Measurements from ENCODE around the gene AKNA. TPM values are rescaled to one million over a fixed set of nuclear protein-coding genes. Genes with fewer than 3 reads are reported as not detected.

AKNA gene
- total and polyA plus RNA-seq, 7 donors, result 9.9 to 81.6 (median 16.9) TPM

DNA sequence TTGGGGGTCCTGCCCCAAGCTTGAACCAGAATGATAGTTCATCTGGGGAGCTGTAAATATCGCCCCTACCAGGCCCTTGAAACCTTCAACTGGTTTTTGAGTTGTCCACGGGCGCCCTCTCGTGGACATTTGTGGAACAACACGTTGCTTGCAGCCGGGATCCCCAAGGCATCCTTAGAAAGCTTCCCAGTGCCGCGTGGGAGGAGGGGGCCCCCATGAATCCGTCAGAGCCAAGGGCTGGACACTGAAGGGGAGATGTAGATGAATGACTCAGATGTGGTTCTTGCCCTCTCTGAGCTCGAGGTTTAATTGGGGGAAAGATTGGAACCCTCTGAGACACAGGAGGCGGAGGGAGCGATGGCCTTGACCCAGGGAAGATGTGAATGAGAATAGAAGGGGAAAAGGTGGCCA is 96.7 kb downstream of the AKNA start:
- intact Hi-C loops (cut with DNase I), result no loop called here
- H3K36me3 ChIP-seq, result peaks cover 0 to 28% (median 0%) of the 10 kb centered on the region in 4 donors
- H3K27me3 ChIP-seq, result no peaks in the 10 kb centered on the region
- TF ChIP-seq CTCF (IDR thresholded peaks at IDR 0.05), result peak; percentile 69 to 98 (median 90)
- TF ChIP-seq POLR2AphosphoS5 (IDR thresholded peaks at IDR 0.05), result no peak
- TF ChIP-seq EP300 (IDR thresholded peaks at IDR 0.05), result no peak
- H3K9me3 ChIP-seq, result peaks cover 0 to 4% (median 1%) of the 10 kb centered on the region in 4 donors
- H3K27ac ChIP-seq, result no peak overlapping the region
- 17 to 19% methylated on average over 12 of the region's 12 CpGs for WGBS, 2 donors
- DNase-seq, result peak; percentile 86
- H3K4me1 ChIP-seq, result peaks cover 0 to 12% (median 3%) of the 10 kb centered on the region in 4 donors
- H3K4me3 ChIP-seq, result no peak overlapping the region

- Histone ChIP-seq H3K9me3 (peaks cover 0 to 4% (median 1%) of the 10 kb centered on the region in 4 donors), H3K27ac (no peak overlapping the region), H3K27me3 (no peaks in the 10 kb centered on the region), H3K4me1 (peaks cover 0 to 12% (median 3%) of the 10 kb centered on the region in 4 donors), H3K36me3 (peaks cover 0 to 23% (median 0%) of the 10 kb centered on the region in 4 donors), H3K4me3 (no peak overlapping the region)
- TF ChIP-seq CTCF (IDR thresholded peaks at IDR 0.05) (no peak), POLR2AphosphoS5 (IDR thresholded peaks at IDR 0.05) (no peak), EP300 (IDR thresholded peaks at IDR 0.05) (no peak), POLR2A (IDR thresholded peaks at IDR 0.05) (no peak)
- intact Hi-C loops (cut with DNase I), result loop anchor here (1.0 kb wide), 3 partner anchors 135 to 208 kb away; partner anchors contain the start of gene COL27A1
- WGBS, 2 donors, result 71 to 76% methylated on average over 7 of the region's 7 CpGs
- peak; percentile 40 for DNase-seq
These were observed 97.2 kb downstream of the AKNA start for GRCh38 chr9:114290561-114290986.

DNA sequence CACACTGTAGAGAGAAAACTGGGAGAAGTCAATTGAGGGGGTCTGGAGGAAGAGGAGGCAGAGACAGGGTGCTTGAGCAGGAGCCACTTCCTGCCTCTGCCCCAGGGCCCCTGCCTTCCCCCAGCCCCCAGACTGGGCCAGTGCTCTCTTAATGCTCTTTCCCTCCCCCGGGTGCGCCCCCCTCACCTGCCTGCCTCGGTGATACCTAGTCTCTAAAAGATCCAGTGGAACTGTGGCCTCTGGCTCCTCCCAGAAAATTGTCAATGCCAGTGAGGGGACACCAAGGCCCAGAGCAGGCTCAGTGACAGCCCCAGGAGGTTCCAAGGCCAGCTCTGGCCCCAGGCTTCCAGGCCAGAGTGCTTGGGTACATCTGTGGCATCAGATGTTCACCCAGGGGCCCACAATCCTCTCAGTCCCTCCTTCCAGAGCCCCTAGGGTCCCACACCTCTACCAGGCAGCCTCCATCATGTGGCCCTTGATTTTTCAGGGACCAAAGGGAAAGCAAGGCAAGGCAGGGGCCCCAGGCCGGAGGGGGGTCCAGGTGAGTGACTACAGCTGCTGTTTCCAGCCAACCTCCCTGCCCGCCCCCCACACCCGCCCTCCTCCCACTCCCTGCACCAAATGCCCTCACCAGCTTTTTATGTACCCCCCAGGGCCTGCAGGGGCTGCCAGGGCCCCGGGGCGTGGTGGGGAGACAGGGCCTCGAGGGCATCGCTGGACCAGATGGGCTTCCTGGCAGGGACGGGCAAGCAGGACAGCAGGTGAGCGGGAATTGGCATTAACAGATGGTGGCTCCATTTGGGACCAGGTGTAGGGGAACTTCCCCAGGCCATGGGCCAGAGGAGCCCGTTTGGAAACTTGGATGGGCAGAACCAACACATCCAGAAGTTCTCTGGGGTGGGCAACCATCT is 98.0 kb downstream of the AKNA start:
- 86 to 90% methylated on average over 13 of the region's 13 CpGs for WGBS, 2 donors
- no peak overlapping the region for H3K4me3 ChIP-seq
- intact Hi-C loops (cut with DNase I), result loop anchor here (1.0 kb wide), 3 partner anchors 135 to 208 kb away; partner anchors contain the start of gene COL27A1
- peaks cover 0 to 12% (median 3%) of the 10 kb centered on the region in 4 donors for H3K4me1 ChIP-seq
- H3K36me3 ChIP-seq, result peaks cover 0 to 16% (median 0%) of the 10 kb centered on the region in 4 donors
- peak; percentile 55 for DNase-seq
- H3K27ac ChIP-seq, result no peak overlapping the region
- H3K9me3 ChIP-seq, result peaks cover 0 to 4% (median under 1%) of the 10 kb centered on the region in 4 donors
- no peaks in the 10 kb centered on the region for H3K27me3 ChIP-seq
- TF ChIP-seq POLR2AphosphoS5 (IDR thresholded peaks at IDR 0.05), result no peak
- TF ChIP-seq EP300 (IDR thresholded peaks at IDR 0.05), result no peak
- no peak for TF ChIP-seq CTCF (IDR thresholded peaks at IDR 0.05)
- no peak for TF ChIP-seq POLR2A (IDR thresholded peaks at IDR 0.05)

- intact Hi-C loops (cut with DNase I), result no loop called here
- DNase-seq, result peak; percentile 46
These were observed 98.7 kb downstream of the AKNA start for GRCh38 chr9:114289106-114289505.

More at GRCh38 chr9:114289106-114289505, 98.7 kb downstream of the AKNA start:
- TF ChIP-seq POLR2A (IDR thresholded peaks at IDR 0.05) (no peak), POLR2AphosphoS5 (IDR thresholded peaks at IDR 0.05) (no peak), CTCF (IDR thresholded peaks at IDR 0.05) (no peak), EP300 (IDR thresholded peaks at IDR 0.05) (no peak)
- Histone ChIP-seq H3K9me3 (no peaks in the 10 kb centered on the region), H3K4me3 (no peak overlapping the region), H3K27ac (no peak overlapping the region), H3K4me1 (peaks cover 0 to 12% (median 3%) of the 10 kb centered on the region in 4 donors), H3K36me3 (peaks cover 0 to 11% (median 0%) of the 10 kb centered on the region in 4 donors), H3K27me3 (no peaks in the 10 kb centered on the region)
- WGBS, 2 donors, result 90 to 91% methylated on average over 13 of the region's 13 CpGs

Measured in sigmoid colon (tissue), 7 donors.